CD4-positive, CD25-positive, alpha-beta regulatory T cell (primary cell): ENCODE measurements around the gene COG1. TPM values are rescaled to one million over a fixed set of nuclear protein-coding genes. Genes with fewer than 3 reads are reported as not detected.
"Not testable (repeated sequence)": the region's sequence is repeated elsewhere in the genome, so short reads cannot be mapped to it uniquely, and the experiment has no call there.

Source experiments
- ATAC-seq, 2 donors: fragments of 150-1000 bp; cut with Tn5 transposase; one replicate each; pipeline ENCODE4 v1.10.0; 2021; ENCODE audit warnings: low read depth in 2 of 2, moderate number of reproducible peaks in 2 of 2, moderate library complexity in 1 of 2
- DNase-seq, 3 donors: peaks; one replicate each; pipeline versions ENCODE4 v3.0.0 to v3.0.0-alpha.2; 2012 to 2022; ENCODE audit warnings: mixed read lengths in 1 of 3
- H3K27ac ChIP-seq: one replicate; pipeline ENCODE4 v1.7.0; 2013; ENCODE audit warnings: mild to moderate bottlenecking, low read length; ENCODE audit not compliant: insufficient read depth, poor library complexity, severe bottlenecking
- H3K27me3 ChIP-seq: one replicate; pipeline ENCODE4 v1.7.0; 2013; ENCODE audit warnings: low read length; ENCODE audit not compliant: control insufficient read depth, insufficient read depth
- H3K36me3 ChIP-seq: one replicate; pipeline ENCODE4 v1.7.0; 2013; ENCODE audit warnings: mild to moderate bottlenecking, low read length, moderate library complexity; ENCODE audit not compliant: control insufficient read depth, insufficient read depth
- H3K4me1 ChIP-seq: 2 replicates; pipeline ENCODE4 v1.7.0; 2013; ENCODE audit warnings: mild to moderate bottlenecking, low read length; ENCODE audit not compliant: insufficient read depth, control insufficient read depth, poor library complexity, severe bottlenecking
- H3K4me3 ChIP-seq: one replicate; pipeline ENCODE4 v1.7.0; 2013; ENCODE audit warnings: low read depth, mild to moderate bottlenecking, low read length, moderate library complexity
- H3K9me3 ChIP-seq, 2 experiments: 1 replicate in 1 of 2; 2 replicates in 1 of 2; pipeline ENCODE4 v1.7.0; 2013; ENCODE audit warnings: low read length in 2 of 2, mild to moderate bottlenecking in 1 of 2, moderate library complexity in 1 of 2; ENCODE audit not compliant: control insufficient read depth in 2 of 2
- H3K27ac Mint-ChIP-seq, 3 donors: one replicate each; pipeline ENCODE4 v1.8.0; 2020 to 2022; ENCODE audit warnings: mild to moderate bottlenecking in 3 of 3, mixed read lengths in 3 of 3, moderate library complexity in 2 of 3
- H3K27me3 Mint-ChIP-seq: one replicate; pipeline ENCODE4 v1.8.0; 2022; ENCODE audit warnings: mild to moderate bottlenecking, mixed read lengths
- H3K36me3 Mint-ChIP-seq: one replicate; pipeline ENCODE4 v1.8.0; 2020; ENCODE audit warnings: mixed read lengths
- H3K4me1 Mint-ChIP-seq, 4 donors: one replicate each; pipeline ENCODE4 v1.8.0; 2020 to 2022; ENCODE audit warnings: mixed read lengths in 4 of 4, mild to moderate bottlenecking in 1 of 4
- H3K4me3 Mint-ChIP-seq, 4 donors: one replicate each; pipeline ENCODE4 v1.8.0; 2020 to 2022; ENCODE audit warnings: mild to moderate bottlenecking in 4 of 4, mixed read lengths in 4 of 4, moderate library complexity in 3 of 4
- H3K9me3 Mint-ChIP-seq, 7 donors: one replicate each; pipeline ENCODE4 v1.8.0; 2020 to 2022; ENCODE audit warnings: mixed read lengths in 7 of 7, mild to moderate bottlenecking in 3 of 7, moderate library complexity in 2 of 7
- polyA plus RNA-seq, 4 donors: library from polyadenylated mRNA; unstranded; fragments of 300-500 nt; fragmentation: Illumina TruSeq; gene quantifications; one replicate each; pipeline ENCODE4 v1.2.3, GENCODE V29; 2021
- total RNA-seq: library from RNA; stranded (reverse); gene quantifications from one replicate; pipeline ENCODE4 v1.2.3, GENCODE V29; 2022

Gene COG1, protein sequence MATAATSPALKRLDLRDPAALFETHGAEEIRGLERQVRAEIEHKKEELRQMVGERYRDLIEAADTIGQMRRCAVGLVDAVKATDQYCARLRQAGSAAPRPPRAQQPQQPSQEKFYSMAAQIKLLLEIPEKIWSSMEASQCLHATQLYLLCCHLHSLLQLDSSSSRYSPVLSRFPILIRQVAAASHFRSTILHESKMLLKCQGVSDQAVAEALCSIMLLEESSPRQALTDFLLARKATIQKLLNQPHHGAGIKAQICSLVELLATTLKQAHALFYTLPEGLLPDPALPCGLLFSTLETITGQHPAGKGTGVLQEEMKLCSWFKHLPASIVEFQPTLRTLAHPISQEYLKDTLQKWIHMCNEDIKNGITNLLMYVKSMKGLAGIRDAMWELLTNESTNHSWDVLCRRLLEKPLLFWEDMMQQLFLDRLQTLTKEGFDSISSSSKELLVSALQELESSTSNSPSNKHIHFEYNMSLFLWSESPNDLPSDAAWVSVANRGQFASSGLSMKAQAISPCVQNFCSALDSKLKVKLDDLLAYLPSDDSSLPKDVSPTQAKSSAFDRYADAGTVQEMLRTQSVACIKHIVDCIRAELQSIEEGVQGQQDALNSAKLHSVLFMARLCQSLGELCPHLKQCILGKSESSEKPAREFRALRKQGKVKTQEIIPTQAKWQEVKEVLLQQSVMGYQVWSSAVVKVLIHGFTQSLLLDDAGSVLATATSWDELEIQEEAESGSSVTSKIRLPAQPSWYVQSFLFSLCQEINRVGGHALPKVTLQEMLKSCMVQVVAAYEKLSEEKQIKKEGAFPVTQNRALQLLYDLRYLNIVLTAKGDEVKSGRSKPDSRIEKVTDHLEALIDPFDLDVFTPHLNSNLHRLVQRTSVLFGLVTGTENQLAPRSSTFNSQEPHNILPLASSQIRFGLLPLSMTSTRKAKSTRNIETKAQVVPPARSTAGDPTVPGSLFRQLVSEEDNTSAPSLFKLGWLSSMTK
- total RNA-seq (61.0 TPM), polyA plus RNA-seq (10 to 100 TPM; 18.9 to 31.7 (median 21.2) TPM)

GRCh38 chr17:73192894-73193701 is at the start of gene COG1:
Gene COG1 (plus strand): TSS chr17:73193055. CDS start chr17:73193070, 15 bp downstream.
- Mint-ChIP-seq H3K36me3 (peaks cover 20% of the 10 kb centered on the region), H3K4me3 (peak within 1 kb of the TSS; percentile 91 to 99 (median 98)), H3K9me3 (no peaks in the 10 kb centered on the region), H3K4me1 (peaks cover 6 to 45% (median 20%) of the 10 kb centered on the region in 4 donors), H3K27ac (peak within 1 kb of the TSS; percentile 94 to 98 (median 96)), H3K27me3 (no peaks in the 10 kb centered on the region)
- peak; percentile 88 to 89 for ATAC-seq
- peaks cover 21% of the 10 kb centered on the region for H3K36me3 ChIP-seq
- peak; percentile 73 to 94 (median 85) for DNase-seq
- H3K9me3 ChIP-seq: no peaks in the 10 kb centered on the region
- H3K27me3 ChIP-seq: no peaks in the 10 kb centered on the region
- peak within 1 kb of the TSS; percentile 91 for H3K4me3 ChIP-seq
- peak within 1 kb of the TSS; percentile 85 for H3K27ac ChIP-seq
- peaks cover 17% of the 10 kb centered on the region for H3K4me1 ChIP-seq

- peaks cover 0 to 11% (median 10%) of the 10 kb centered on the region in 4 donors for H3K4me1 Mint-ChIP-seq
- H3K27me3 ChIP-seq, H3K36me3 Mint-ChIP-seq, H3K36me3 ChIP-seq, H3K4me3 ChIP-seq, H3K27ac Mint-ChIP-seq, H3K4me3 Mint-ChIP-seq, H3K27ac ChIP-seq, H3K4me1 ChIP-seq, ATAC-seq, DNase-seq: not testable (repeated sequence)
- H3K9me3 Mint-ChIP-seq: peaks cover 0 to 22% (median 6%) of the 10 kb centered on the region in 7 donors
- peaks cover 10 to 14% of the 10 kb centered on the region in 2 experiments for H3K9me3 ChIP-seq
- H3K27me3 Mint-ChIP-seq: peaks cover 25% of the 10 kb centered on the region
Measured at GRCh38 chr17:73144209-73144608, 48.6 kb upstream of the COG1 start.

DNA sequence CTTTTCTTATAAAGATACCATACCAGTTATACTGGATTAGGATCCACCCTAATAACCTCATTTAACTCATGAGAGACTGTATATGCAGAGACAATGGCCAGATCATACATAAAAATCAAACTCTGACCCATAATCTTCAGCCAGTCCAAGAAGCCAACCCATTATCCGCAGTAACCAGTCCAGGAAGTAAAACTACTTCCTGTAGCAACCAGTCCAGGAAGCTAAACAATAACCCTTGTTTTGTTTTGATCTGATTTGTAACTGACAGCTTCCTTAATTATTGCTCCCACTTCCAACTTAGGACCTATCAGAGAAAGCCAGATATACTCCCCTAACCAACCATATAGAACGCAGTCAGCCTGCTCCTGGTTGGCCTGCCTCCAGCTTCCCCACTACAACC is 47.2 kb upstream of the COG1 start:
- no peak overlapping the region for H3K4me3 ChIP-seq
- H3K36me3 ChIP-seq: no peaks in the 10 kb centered on the region
- peaks cover 11 to 14% of the 10 kb centered on the region in 2 experiments for H3K9me3 ChIP-seq
- H3K27me3 ChIP-seq: peaks cover 1% of the 10 kb centered on the region
- DNase-seq (no peak), ATAC-seq (no peak)
- no peak overlapping the region for H3K27ac ChIP-seq
- no peaks in the 10 kb centered on the region for H3K36me3 Mint-ChIP-seq
- no peak overlapping the region for H3K27ac Mint-ChIP-seq
- peaks cover 0 to 15% (median 10%) of the 10 kb centered on the region in 4 donors for H3K4me1 Mint-ChIP-seq
- H3K9me3 Mint-ChIP-seq: peaks cover 0 to 22% (median 6%) of the 10 kb centered on the region in 7 donors
- peaks cover 20% of the 10 kb centered on the region for H3K27me3 Mint-ChIP-seq
- H3K4me1 ChIP-seq: peaks cover 7% of the 10 kb centered on the region
- H3K4me3 Mint-ChIP-seq: no peak overlapping the region

- H3K27ac Mint-ChIP-seq, DNase-seq, H3K27ac ChIP-seq, H3K4me3 ChIP-seq, H3K36me3 Mint-ChIP-seq, H3K4me1 ChIP-seq, H3K27me3 ChIP-seq, H3K36me3 ChIP-seq, ATAC-seq, H3K4me3 Mint-ChIP-seq: not testable (repeated sequence)
- peaks cover 0 to 22% (median 8%) of the 10 kb centered on the region in 7 donors for H3K9me3 Mint-ChIP-seq
- H3K27me3 Mint-ChIP-seq: peaks cover 21% of the 10 kb centered on the region
- H3K4me1 Mint-ChIP-seq: peaks cover 0 to 20% (median 11%) of the 10 kb centered on the region in 4 donors
- peaks cover 11 to 14% of the 10 kb centered on the region in 2 experiments for H3K9me3 ChIP-seq
Measured at GRCh38 chr17:73147791-73148190, 45.1 kb upstream of the COG1 start.

DNA sequence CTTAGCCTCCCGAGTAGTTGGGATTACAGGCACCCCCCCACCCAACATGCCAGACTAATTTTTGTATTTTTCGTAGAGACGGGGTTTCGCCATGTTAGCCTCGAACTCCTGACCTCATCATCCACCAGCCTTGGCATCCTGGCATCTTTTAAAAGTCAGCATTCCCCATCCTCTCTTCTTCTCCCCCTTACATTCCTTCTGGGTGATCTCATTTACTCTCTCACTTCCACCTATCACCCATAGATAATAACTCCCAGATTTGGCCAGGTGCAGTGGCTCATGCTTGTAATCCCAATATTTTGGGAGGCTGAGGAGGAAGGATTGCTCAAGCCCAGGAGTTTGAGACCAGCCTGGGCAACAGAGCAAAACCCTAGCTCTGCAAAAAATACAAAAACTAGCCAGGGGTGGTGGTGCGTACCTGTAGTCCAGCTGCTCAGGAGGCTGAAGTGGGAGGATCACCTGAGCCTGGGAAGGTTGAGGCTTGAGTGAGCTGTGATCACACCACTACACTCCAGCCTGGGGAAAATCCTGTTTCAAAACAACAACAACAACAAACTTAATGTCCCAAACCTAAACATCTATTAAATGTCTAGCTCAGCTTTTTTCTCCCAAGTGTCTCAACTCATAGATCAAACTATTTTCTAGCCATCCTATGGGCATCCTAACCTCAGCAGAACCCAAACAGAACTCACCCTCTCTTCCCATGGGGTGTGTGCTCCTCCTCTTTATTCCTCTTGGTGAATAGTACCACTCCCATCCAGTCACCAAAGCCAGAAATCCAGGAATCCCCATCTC is 44.1 kb upstream of the COG1 start:
- no peaks in the 10 kb centered on the region for H3K36me3 Mint-ChIP-seq
- peaks cover 11 to 14% of the 10 kb centered on the region in 2 experiments for H3K9me3 ChIP-seq
- no peaks in the 10 kb centered on the region for H3K4me1 ChIP-seq
- H3K9me3 Mint-ChIP-seq: peaks cover 0 to 22% (median 8%) of the 10 kb centered on the region in 7 donors
- peaks cover 1% of the 10 kb centered on the region for H3K27me3 ChIP-seq
- DNase-seq (no peak), ATAC-seq (no peak)
- peaks cover 14% of the 10 kb centered on the region for H3K27me3 Mint-ChIP-seq
- no peak overlapping the region for H3K27ac ChIP-seq
- no peaks in the 10 kb centered on the region for H3K36me3 ChIP-seq
- H3K4me1 Mint-ChIP-seq: peaks cover 0 to 11% (median 2%) of the 10 kb centered on the region in 4 donors
- H3K4me3 Mint-ChIP-seq: no peak overlapping the region
- no peak overlapping the region for H3K27ac Mint-ChIP-seq
- no peak overlapping the region for H3K4me3 ChIP-seq

DNA sequence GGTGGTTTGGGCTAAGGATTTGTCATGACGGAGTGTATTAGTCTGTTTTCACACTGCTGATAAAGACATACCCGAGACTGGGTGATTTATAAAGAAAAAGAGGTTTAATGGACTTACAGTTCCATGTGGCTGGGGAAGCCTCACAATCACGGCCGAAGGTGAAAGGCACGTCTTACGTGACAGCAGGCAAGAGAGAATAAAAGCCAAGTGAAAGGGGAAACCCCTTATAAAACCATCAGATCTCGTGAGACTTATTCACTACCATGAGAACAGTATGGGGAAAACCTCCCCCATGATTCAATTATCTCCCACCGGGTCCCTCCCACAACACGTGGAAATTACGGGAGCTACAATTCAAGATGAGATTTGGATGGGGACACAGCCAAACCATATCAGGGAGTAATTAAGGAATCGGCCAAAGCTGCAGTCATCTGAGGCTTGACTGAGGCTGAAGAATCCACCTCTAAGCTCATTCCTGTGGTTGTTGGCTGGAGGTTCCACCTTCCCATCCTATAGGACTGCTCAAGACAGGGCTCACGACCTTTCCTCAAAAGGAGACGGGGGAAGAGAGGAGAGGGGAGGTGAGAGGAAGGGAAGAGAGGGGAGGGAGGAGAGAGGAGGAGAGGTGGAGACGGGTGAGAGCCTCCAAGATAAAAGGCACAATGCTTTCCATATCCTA is 42.1 kb upstream of the COG1 start:
- H3K4me1 ChIP-seq, H3K4me3 ChIP-seq, H3K9me3 ChIP-seq, H3K36me3 ChIP-seq, H3K27ac ChIP-seq, H3K27me3 ChIP-seq, H3K36me3 Mint-ChIP-seq, H3K4me3 Mint-ChIP-seq, DNase-seq, ATAC-seq, H3K27ac Mint-ChIP-seq, H3K9me3 Mint-ChIP-seq: not testable (repeated sequence)
- Mint-ChIP-seq H3K4me1 (peaks cover 0 to 11% (median 2%) of the 10 kb centered on the region in 4 donors), H3K27me3 (peaks cover 14% of the 10 kb centered on the region)
